Measurements from ENCODE around the gene ZIM2. TPM values are rescaled to one million over a fixed set of nuclear protein-coding genes. Genes with fewer than 3 reads are reported as not detected.

The ZIM2 gene
- not detected in 2 replicates for total RNA-seq

GRCh38 chr19:56840451-56841192, at the start of gene ZIM2, which contains the start of gene PEG3:
Gene ZIM2 (minus strand): TSS chr19:56840726. CDS start chr19:56824277, 16,449 bp downstream.
Gene PEG3 (minus strand): TSS chr19:56840726. CDS start chr19:56824655, 16,071 bp downstream.

Other genes with a start within 250 kb of the ZIM2 start
- 14.0 and 14.7 TPM in 2 replicates for gene ZNF71, start 245.4 kb downstream of the ZIM2 start, total RNA-seq
- 0.33 TPM in 1 of 2 replicates, not detected in the other for gene SMIM17, start 197.6 kb downstream of the ZIM2 start, total RNA-seq
- 0.05 and 0.40 TPM in 2 replicates for gene ZNF835, start 169.0 kb downstream of the ZIM2 start, total RNA-seq
- 0.34 and 0.60 TPM in 2 replicates for gene PEG3, start within 50 bp of the ZIM2 start, total RNA-seq

All from mammary microvascular endothelial cell (primary cell).